DMS153 (cell line): ENCODE results near the gene FLNA.
"Not testable (repeated sequence)": the region's sequence is repeated elsewhere in the genome, so short reads cannot be mapped to it uniquely, and the experiment has no call there.

Experiments used
- DNase-seq: peaks from one replicate; lab custom pipeline; 2025; lab: John Stamatoyannopoulos, UW

FLNA gene

GRCh38 chrX:154374313-154375155 is at the start of gene FLNA:
Gene FLNA (minus strand): TSS chrX:154374634. CDS start chrX:154371245, 3,389 bp downstream.
- peak; percentile 22 for DNase-seq

- DNase-seq, result no peak
These were observed 45.9 kb upstream of the FLNA start for GRCh38 chrX:154420402-154420756.

GRCh38 chrX:154419688-154420401 is 45.4 kb upstream of the FLNA start:
- DNase-seq, result no peak

- no peak for DNase-seq
These were observed 44.8 kb upstream of the FLNA start for GRCh38 chrX:154419189-154419588.

GRCh38 chrX:154417157-154417556 is 42.7 kb upstream of the FLNA start:
- no peak for DNase-seq

GRCh38 chrX:154413142-154413541 is 38.7 kb upstream of the FLNA start:
- DNase-seq, result no peak

- no peak for DNase-seq
These were observed 38.0 kb upstream of the FLNA start for GRCh38 chrX:154412468-154412867.

GRCh38 chrX:154411981-154412340 is 37.5 kb upstream of the FLNA start:
- peak; percentile 37 for DNase-seq

GRCh38 chrX:154409222-154409871 is 34.9 kb upstream of the FLNA start, which contains the start of gene DNASE1L1:
Gene DNASE1L1 (minus strand): TSS chrX:154409254. CDS start chrX:154405568, 3,686 bp downstream.
- DNase-seq, result no peak

- no peak for DNase-seq
These were observed 34.3 kb upstream of the FLNA start for GRCh38 chrX:154408659-154409221.

GRCh38 chrX:154404625-154405192 is 30.3 kb upstream of the FLNA start:
- DNase-seq, result no peak

GRCh38 chrX:154403858-154404257 is 29.4 kb upstream of the FLNA start:
- no peak for DNase-seq

GRCh38 chrX:154403192-154403591 is 28.8 kb upstream of the FLNA start:
- DNase-seq, result no peak

- no peak for DNase-seq
These were observed 28.2 kb upstream of the FLNA start for GRCh38 chrX:154402622-154403127.

- DNase-seq, result no peak
These were observed 27.6 kb upstream of the FLNA start for GRCh38 chrX:154401918-154402621.

- no peak for DNase-seq
These were observed 26.8 kb upstream of the FLNA start for GRCh38 chrX:154401045-154401799.

GRCh38 chrX:154400369-154400817 is 26.0 kb upstream of the FLNA start:
- DNase-seq, result not testable (repeated sequence)

GRCh38 chrX:154399527-154400368 is 25.3 kb upstream of the FLNA start:
- no peak for DNase-seq
